B cell (primary cell): ENCODE results near the gene KCTD6. TPM values are rescaled to one million over a fixed set of nuclear protein-coding genes. Genes with fewer than 3 reads are reported as not detected.

Experiments
- ATAC-seq: fragments of 200-7000 bp; cut with Tn5 transposase; one replicate; pipeline ENCODE4 v1.10.0; 2021; ENCODE audit warnings: low read depth, mild to moderate bottlenecking, moderate number of reproducible peaks, moderate library complexity
- CTCF ChIA-PET: fragments of 350-600 bp; sonication (Branson Sonifier 250); formaldehyde crosslinking; loops from one replicate; lab custom pipeline; 2021; ENCODE audit warnings: antibody characterized with exemption, inconsistent platforms; lab: Charles Lee
- POLR2A ChIA-PET: fragments of 350-600 bp; sonication (Branson Sonifier 250); formaldehyde crosslinking; loops from one replicate; lab custom pipeline; 2021; ENCODE audit warnings: antibody characterized with exemption; lab: Charles Lee
- DNase-seq: peaks from one replicate; pipeline ENCODE4 v3.0.0; 2013
- H2AFZ ChIP-seq: 2 replicates; pipeline ENCODE4 v1.6.1; 2012; ENCODE audit warnings: mild to moderate bottlenecking, low read depth, low read length; ENCODE audit not compliant: insufficient read depth, poor library complexity, severe bottlenecking
- H3K27ac ChIP-seq, 2 donors: 1 replicate in 1 of 2; 2 replicates in 1 of 2; pipeline ENCODE4 v1.5.1; 2012 to 2013; ENCODE audit warnings: low read length in 2 of 2, mild to moderate bottlenecking in 2 of 2, moderate library complexity in 1 of 2
- H3K27me3 ChIP-seq, 4 experiments: fragments of 200-600 bp in 1 of 4; sonication (generic) in 1 of 4; replicated peaks in 1 of 4; 1 replicate in 2 of 4; 2 replicates in 2 of 4; pipeline versions ENCODE4 v1.6.1 to v1.7.0; 2013 to 2016; ENCODE audit warnings: low read length in 3 of 4, mild to moderate bottlenecking in 2 of 4, mixed read lengths in 1 of 4, moderate library complexity in 1 of 4; ENCODE audit not compliant: insufficient read depth in 4 of 4, control insufficient read depth in 3 of 4; ENCODE audit errors: control extremely low read depth in 1 of 4
- H3K36me3 ChIP-seq, 2 experiments: replicated peaks in 1 of 2; 1 replicate in 1 of 2; 2 replicates in 1 of 2; pipeline versions ENCODE4 v1.6.1 to v1.7.1; 2013; ENCODE audit warnings: low read length in 1 of 2; ENCODE audit not compliant: insufficient read depth in 2 of 2, control insufficient read depth in 1 of 2; ENCODE audit errors: control extremely low read depth in 1 of 2, extremely low read depth in 1 of 2
- H3K4me1 ChIP-seq, 2 donors: fragments of 200-600 bp in 1 of 2; sonication (generic) in 1 of 2; 1 replicate in 1 of 2; 2 replicates in 1 of 2; pipeline versions ENCODE4 v1.5.1 to v1.6.1; 2013 to 2017; ENCODE audit warnings: low read length in 2 of 2; ENCODE audit not compliant: control insufficient read depth in 2 of 2, insufficient read depth in 2 of 2
- H3K4me2 ChIP-seq: replicated peaks from 2 replicates; pipeline ENCODE3; 2012; ENCODE audit warnings: mild to moderate bottlenecking, low read depth, low read length; ENCODE audit not compliant: poor library complexity, severe bottlenecking
- H3K4me3 ChIP-seq, 5 experiments: fragments of 200-600 bp in 1 of 5; sonication (generic) in 1 of 5; 1 replicate in 3 of 5; 2 replicates in 2 of 5; pipeline versions ENCODE4 v1.5.1 to v1.7.0; 2011 to 2016; ENCODE audit warnings: low read length in 4 of 5, mild to moderate bottlenecking in 4 of 5, low read depth in 2 of 5, control low read depth in 1 of 5, moderate library complexity in 1 of 5; ENCODE audit not compliant: insufficient read depth in 1 of 5; ENCODE audit errors: control extremely low read depth in 1 of 5, extremely low read depth in 1 of 5
- H3K79me2 ChIP-seq: fragments of 200-600 bp; sonication (generic); one replicate; pipeline ENCODE4 v1.6.0; 2016; ENCODE audit warnings: low read length; ENCODE audit not compliant: control insufficient read depth, insufficient read depth
- H3K9ac ChIP-seq: fragments of 200-600 bp; sonication (generic); 2 replicates; pipeline ENCODE4 v1.6.1; 2017; ENCODE audit warnings: mild to moderate bottlenecking, low read length, moderate library complexity
- H3K9me3 ChIP-seq, 3 donors: one replicate each; pipeline versions ENCODE4 v1.6.1 to v1.7.1; 2013; ENCODE audit warnings: low read length in 2 of 3; ENCODE audit not compliant: control insufficient read depth in 2 of 3, insufficient read depth in 1 of 3; ENCODE audit errors: control extremely low read depth in 1 of 3
- H4K20me1 ChIP-seq: 2 replicates; pipeline ENCODE4 v1.6.0; 2012; ENCODE audit warnings: mild to moderate bottlenecking, low read length; ENCODE audit not compliant: insufficient read depth, control insufficient read depth, poor library complexity, severe bottlenecking
- H3K27ac Mint-ChIP-seq: one replicate; pipeline ENCODE4 v1.8.0; 2021; ENCODE audit warnings: mixed read lengths
- H3K27me3 Mint-ChIP-seq: one replicate; pipeline ENCODE4 v1.8.0; 2021; ENCODE audit warnings: mixed read lengths
- H3K4me1 Mint-ChIP-seq: one replicate; pipeline ENCODE4 v1.8.0; 2021; ENCODE audit warnings: mixed read lengths
- H3K4me3 Mint-ChIP-seq: one replicate; pipeline ENCODE4 v1.8.0; 2021; ENCODE audit warnings: mixed read lengths
- H3K9me3 Mint-ChIP-seq: one replicate; pipeline ENCODE4 v1.8.0; 2022; ENCODE audit warnings: mixed read lengths; ENCODE audit not compliant: insufficient read depth
- EZH2 ChIP-seq: IDR thresholded peaks from 2 replicates; pipeline ENCODE4 v1.6.1; 2012; ENCODE audit warnings: borderline replicate concordance, low read depth, mild to moderate bottlenecking, moderate library complexity, low read length; ENCODE audit not compliant: insufficient read depth, poor library complexity, severe bottlenecking
- WGBS: methylation state at CpG from one replicate; pipeline ENCODE4 v1.1.5; 2013; ENCODE audit warnings: missing lambda C conversion rate; ENCODE audit not compliant: insufficient coverage; 5-methylcytosine and 5-hydroxymethylcytosine counted together
- intact Hi-C: fragments of 100-400 bp; cut with micrococcal nuclease; formaldehyde crosslinking; loops from one replicate; pipeline ENCODE4 v1.10.0; 2022
- polyA plus RNA-seq: library from polyadenylated mRNA; depleted of rRNA; stranded (reverse); fragments of >200 nt; gene quantifications from 2 replicates; pipeline ENCODE4 v1.2.3, GENCODE V29; 2012
- total RNA-seq, 2 donors: library from RNA; stranded (reverse); fragments of 120-200 nt in 1 of 2; gene quantifications; 1 replicate in 1 of 2; 2 replicates in 1 of 2; pipeline versions ENCODE4 v1.2.3 to v1.2.4, GENCODE V29; 2013 to 2022
- TF ChIP-seq, protein P1 (sequence below): fragments of 200-600 bp; IDR thresholded peaks from one replicate; pipeline ENCODE4 v1.8.0; 2022; ENCODE audit warnings: antibody characterized with exemption, mild to moderate bottlenecking

Gene KCTD6
- total and polyA plus RNA-seq, 2 donors (not counting 1 experiment from before 2014, with no cell fraction given), result 7.4 to 14.6 TPM

DNA sequence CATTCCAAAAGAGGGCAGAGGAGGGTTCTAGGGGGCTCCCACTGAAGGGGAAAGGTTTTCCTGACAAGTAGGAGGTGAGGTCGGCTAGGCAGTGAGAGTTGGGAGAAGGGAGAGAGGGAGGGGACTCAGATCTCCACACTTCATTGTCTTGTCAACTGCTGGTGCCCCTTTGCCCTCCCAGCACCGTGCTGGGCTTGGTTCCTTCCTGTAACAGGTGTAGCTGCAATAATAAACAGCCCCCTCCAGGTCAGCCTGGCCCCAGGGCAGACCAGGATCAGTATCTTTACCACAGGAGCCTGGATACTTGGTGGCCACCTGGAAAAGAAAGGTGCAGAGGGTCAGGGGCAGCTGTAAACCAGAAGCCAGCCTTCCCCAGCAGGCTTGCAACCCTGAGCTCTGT, 2.9 kb upstream of the KCTD6 start:
- Histone ChIP-seq H4K20me1 (no peaks in the 10 kb centered on the region), H3K9ac (no peak overlapping the region), H3K4me3 (no peak overlapping the region), H3K36me3 (no peaks in the 10 kb centered on the region), H2AFZ (no peak overlapping the region), H3K4me1 (peaks cover 17 to 26% of the 10 kb centered on the region in 2 donors), H3K79me2 (peaks cover 16% of the 10 kb centered on the region), H3K9me3 (no peaks in the 10 kb centered on the region), H3K27ac (no peak overlapping the region), H3K4me2 (no peak overlapping the region), H3K27me3 (no peaks in the 10 kb centered on the region)
- ChIA-PET CTCF (interaction anchor here (0.5 kb wide), 1 partner anchor 181 kb away, joined by 5 read pairs; no protein-coding TSS in a partner anchor), POLR2A (no interaction called here)
- TF ChIP-seq, protein P1, sequence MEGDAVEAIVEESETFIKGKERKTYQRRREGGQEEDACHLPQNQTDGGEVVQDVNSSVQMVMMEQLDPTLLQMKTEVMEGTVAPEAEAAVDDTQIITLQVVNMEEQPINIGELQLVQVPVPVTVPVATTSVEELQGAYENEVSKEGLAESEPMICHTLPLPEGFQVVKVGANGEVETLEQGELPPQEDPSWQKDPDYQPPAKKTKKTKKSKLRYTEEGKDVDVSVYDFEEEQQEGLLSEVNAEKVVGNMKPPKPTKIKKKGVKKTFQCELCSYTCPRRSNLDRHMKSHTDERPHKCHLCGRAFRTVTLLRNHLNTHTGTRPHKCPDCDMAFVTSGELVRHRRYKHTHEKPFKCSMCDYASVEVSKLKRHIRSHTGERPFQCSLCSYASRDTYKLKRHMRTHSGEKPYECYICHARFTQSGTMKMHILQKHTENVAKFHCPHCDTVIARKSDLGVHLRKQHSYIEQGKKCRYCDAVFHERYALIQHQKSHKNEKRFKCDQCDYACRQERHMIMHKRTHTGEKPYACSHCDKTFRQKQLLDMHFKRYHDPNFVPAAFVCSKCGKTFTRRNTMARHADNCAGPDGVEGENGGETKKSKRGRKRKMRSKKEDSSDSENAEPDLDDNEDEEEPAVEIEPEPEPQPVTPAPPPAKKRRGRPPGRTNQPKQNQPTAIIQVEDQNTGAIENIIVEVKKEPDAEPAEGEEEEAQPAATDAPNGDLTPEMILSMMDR, result no peak
- no peak for TF ChIP-seq EZH2
- Mint-ChIP-seq H3K9me3 (no peaks in the 10 kb centered on the region), H3K27ac (no peak overlapping the region), H3K27me3 (peaks cover 5% of the 10 kb centered on the region), H3K4me3 (no peak overlapping the region), H3K4me1 (peaks cover 29% of the 10 kb centered on the region)
- 75% methylated on average over 1 of the region's 2 CpGs for WGBS
- DNase-seq (no peak), ATAC-seq (no peak)
- intact Hi-C loops, result no loop called here

DNA sequence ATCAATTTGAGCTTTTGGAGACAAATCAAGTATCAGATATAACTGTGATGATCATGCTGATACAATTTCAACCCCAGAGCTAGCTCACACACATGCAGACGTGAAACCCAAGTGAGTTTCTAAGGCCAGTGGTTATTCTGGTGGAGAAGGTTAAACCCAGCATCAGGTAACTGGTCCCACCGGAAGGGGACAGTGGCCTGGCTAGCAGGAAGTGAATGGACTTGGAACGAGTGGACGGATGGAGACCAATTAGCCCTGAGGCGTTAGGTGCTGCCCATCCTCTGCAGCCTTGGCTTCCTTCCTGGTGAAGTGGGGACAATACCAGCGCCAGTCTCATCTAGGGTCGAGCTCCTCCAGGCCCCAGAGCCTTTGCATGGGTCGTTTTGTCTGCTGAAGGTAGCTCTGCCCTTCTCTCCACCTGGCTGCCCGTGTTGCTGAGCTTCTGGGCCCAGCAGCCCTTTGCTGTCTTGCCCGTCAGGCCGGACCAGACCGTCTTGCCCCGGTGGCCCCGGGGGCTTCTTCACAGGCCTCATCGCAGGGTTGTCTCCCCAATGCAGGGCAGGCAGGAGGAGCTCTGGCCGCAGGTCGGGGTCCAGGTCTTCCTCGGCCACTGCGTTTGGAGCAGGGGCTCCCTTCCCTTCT, 915 bp upstream of the KCTD6 start:
- no peaks in the 10 kb centered on the region for H3K9me3 ChIP-seq
- TF ChIP-seq EZH2, result no peak
- TF ChIP-seq, protein P1, result no peak
- peaks cover 36% of the 10 kb centered on the region for H3K79me2 ChIP-seq
- peak overlapping the region; percentile 54 for H3K9ac ChIP-seq
- no peak for ATAC-seq
- peak overlapping the region; percentile 80 for H3K27ac Mint-ChIP-seq
- DNase-seq, result no peak
- H3K27ac ChIP-seq, result peak overlapping the region; percentile 28 to 42
- POLR2A ChIA-PET, result interaction anchor here (0.7 to 1.6 kb wide), 7 partner anchors 57 to 280 kb away, joined by 3 to 15 read pairs (median 5); partner anchors contain the start of genes DNASE1L3, HTD2, PDHB and RPP14
- intact Hi-C loops, result loop anchor here (1.0 to 5.0 kb wide), 6 partner anchors 16 to 254 kb away; partner anchors contain the start of genes ABHD6, HTD2 and RPP14
- CTCF ChIA-PET, result interaction anchor here (0.6 to 7.4 kb wide), 34 partner anchors 9 to 482 kb away, joined by 3 to 70 read pairs (median 4); partner anchors contain the start of genes HTD2, PXK and RPP14
- no peaks in the 10 kb centered on the region for H3K9me3 Mint-ChIP-seq
- H3K27me3 Mint-ChIP-seq, result peaks cover 5% of the 10 kb centered on the region
- 89% methylated on average over 19 of the region's 19 CpGs for WGBS
- H3K27me3 ChIP-seq, result no peaks in the 10 kb centered on the region
- H3K4me3 Mint-ChIP-seq, result peak overlapping the region; percentile 80
- H3K4me1 ChIP-seq, result peaks cover 17 to 25% of the 10 kb centered on the region in 2 donors
- peaks cover 4% of the 10 kb centered on the region for H4K20me1 ChIP-seq
- peak overlapping the region; percentile 76 for H3K4me2 ChIP-seq
- no peaks in the 10 kb centered on the region for H3K36me3 ChIP-seq
- peaks cover 39% of the 10 kb centered on the region for H3K4me1 Mint-ChIP-seq
- peak overlapping the region in 4 of 5 experiments; percentile 13 to 50 (median 30) for H3K4me3 ChIP-seq
- H2AFZ ChIP-seq, result peak overlapping the region; percentile 76
